KOPT-K1 (cell line): ENCODE measurements around the gene OSGEPL1.
"Not testable (repeated sequence)": the region's sequence is repeated elsewhere in the genome, so short reads cannot be mapped to it uniquely, and the experiment has no call there.

ENCODE experiments used
- H3K27ac ChIP-seq: fragments of 200-600 bp; sonication (generic); 2 replicates; pipeline ENCODE4 v1.5.1; 2016; ENCODE audit warnings: antibody characterized with exemption, mild to moderate bottlenecking, low read depth, low read length; ENCODE audit not compliant: poor library complexity, severe bottlenecking
- H3K36me3 ChIP-seq: fragments of 200-600 bp; sonication (generic); 2 replicates; pipeline ENCODE4 v1.5.1; 2017; ENCODE audit warnings: antibody characterized with exemption, mild to moderate bottlenecking, low read length, moderate library complexity; ENCODE audit not compliant: insufficient read depth
- H3K9me3 ChIP-seq: fragments of 200-600 bp; sonication (generic); 2 replicates; pipeline ENCODE4 v1.5.1; 2017; ENCODE audit warnings: antibody characterized with exemption, low read length, mild to moderate bottlenecking; ENCODE audit not compliant: insufficient read depth, poor library complexity, severe bottlenecking

OSGEPL1 gene

GRCh38 chr2:189770590-189771322 is 8.2 kb upstream of the OSGEPL1 start:
- Histone ChIP-seq H3K36me3 (peaks cover 97% of the 10 kb centered on the region), H3K27ac (no peak overlapping the region), H3K9me3 (no peaks in the 10 kb centered on the region)

GRCh38 chr2:189763908-189764661 is 1.5 kb upstream of the OSGEPL1 start:
- Histone ChIP-seq H3K9me3 (no peaks in the 10 kb centered on the region), H3K36me3 (peaks cover 30% of the 10 kb centered on the region), H3K27ac (peak overlapping the region; percentile 84)

GRCh38 chr2:189762229-189762550 is 402 bp downstream of the OSGEPL1 start:
- Histone ChIP-seq H3K9me3 (no peaks in the 10 kb centered on the region), H3K27ac (peak overlapping the region; percentile 84), H3K36me3 (peaks cover 13% of the 10 kb centered on the region)

- not testable (repeated sequence) for H3K9me3 ChIP-seq, H3K36me3 ChIP-seq, H3K27ac ChIP-seq
These were observed 2.4 kb downstream of the OSGEPL1 start for GRCh38 chr2:189760154-189760553.

GRCh38 chr2:189756311-189756952 is 6.2 kb downstream of the OSGEPL1 start:
- Histone ChIP-seq H3K36me3 (peaks cover 33% of the 10 kb centered on the region), H3K9me3 (no peaks in the 10 kb centered on the region), H3K27ac (no peak overlapping the region)

GRCh38 chr2:189751080-189751658 is 11.4 kb downstream of the OSGEPL1 start:
- Histone ChIP-seq H3K9me3 (no peaks in the 10 kb centered on the region), H3K36me3 (peaks cover 64% of the 10 kb centered on the region), H3K27ac (no peak overlapping the region)

GRCh38 chr2:189729430-189729829 is 33.2 kb downstream of the OSGEPL1 start:
- Histone ChIP-seq H3K9me3 (no peaks in the 10 kb centered on the region), H3K27ac (no peak overlapping the region), H3K36me3 (no peaks in the 10 kb centered on the region)

- Histone ChIP-seq H3K27ac (no peak overlapping the region), H3K36me3 (no peaks in the 10 kb centered on the region), H3K9me3 (no peaks in the 10 kb centered on the region)
These were observed 35.7 kb downstream of the OSGEPL1 start for GRCh38 chr2:189726849-189727248.

GRCh38 chr2:189726271-189726670 is 36.3 kb downstream of the OSGEPL1 start:
- no peaks in the 10 kb centered on the region for H3K36me3 ChIP-seq
- no peak overlapping the region for H3K27ac ChIP-seq
- no peaks in the 10 kb centered on the region for H3K9me3 ChIP-seq

GRCh38 chr2:189723192-189723591 is 39.4 kb downstream of the OSGEPL1 start:
- Histone ChIP-seq H3K9me3 (no peaks in the 10 kb centered on the region), H3K27ac (no peak overlapping the region)

GRCh38 chr2:189719571-189719970 is 43.0 kb downstream of the OSGEPL1 start:
- Histone ChIP-seq H3K27ac (no peak overlapping the region), H3K36me3 (no peaks in the 10 kb centered on the region), H3K9me3 (no peaks in the 10 kb centered on the region)

More at GRCh38 chr2:189723192-189723591, 39.4 kb downstream of the OSGEPL1 start:
- no peaks in the 10 kb centered on the region for H3K36me3 ChIP-seq

GRCh38 chr2:189717593-189717992 is 45.0 kb downstream of the OSGEPL1 start:
- H3K36me3 ChIP-seq, H3K9me3 ChIP-seq, H3K27ac ChIP-seq: not testable (repeated sequence)

- no peak overlapping the region for H3K27ac ChIP-seq
- H3K9me3 ChIP-seq, result no peaks in the 10 kb centered on the region
- H3K36me3 ChIP-seq, result no peaks in the 10 kb centered on the region
These were observed 52.9 kb downstream of the OSGEPL1 start for GRCh38 chr2:189709501-189710221.

- Histone ChIP-seq H3K36me3 (no peaks in the 10 kb centered on the region), H3K9me3 (no peaks in the 10 kb centered on the region), H3K27ac (no peak overlapping the region)
These were observed 60.5 kb downstream of the OSGEPL1 start for GRCh38 chr2:189702071-189702470.

- H3K36me3 ChIP-seq, result no peaks in the 10 kb centered on the region
- no peaks in the 10 kb centered on the region for H3K9me3 ChIP-seq
- no peak overlapping the region for H3K27ac ChIP-seq
These were observed 61.9 kb downstream of the OSGEPL1 start for GRCh38 chr2:189700681-189701080.
